ENCODE measurements around the gene ZBTB20.

- no peak for TF ChIP-seq GABPA (IDR thresholded peaks at IDR 0.05; ENCODE audit: low read depth)
- TF ChIP-seq ZSCAN29 (IDR thresholded peaks at IDR 0.05) = no peak
- TF ChIP-seq TCF7 (IDR thresholded peaks at IDR 0.05; ENCODE audit: borderline replicate concordance) = no peak
- TF ChIP-seq CTCF (IDR thresholded peaks at IDR 0.05 in 2 of 3, conservative IDR thresholded peaks at IDR 0.05 in 1 of 3; ENCODE audit: control insufficient read depth in 2 of 3, extremely low read depth in 1 of 3, insufficient read depth in 1 of 3, low read depth in 3 of 3, low read length in 3 of 3) = no peak
- TF ChIP-seq SIN3A (IDR thresholded peaks at IDR 0.05; ENCODE audit: low read depth, low read length) = no peak
- no peak for TF ChIP-seq ZNF274 (IDR thresholded peaks at IDR 0.05; ENCODE audit: insufficient read depth, insufficient read length)
- no peak for TF ChIP-seq TAF1 (IDR thresholded peaks at IDR 0.05; ENCODE audit: borderline replicate concordance, low read depth, low read length)
- no peak for TF ChIP-seq BACH1 (IDR thresholded peaks at IDR 0.05; ENCODE audit: borderline replicate concordance)
These were observed 818.7 kb downstream of the ZBTB20 start for GRCh38 chr3:114328345-114328744.
